HG02610 (cell line): ENCODE measurements around the gene PTH2R.

Experiments used
- ATAC-seq: cut with Tn5 transposase; IDR thresholded peaks from one replicate; pipeline ENCODE4 v1.9.1; 2021; ENCODE audit warnings: mild to moderate bottlenecking, moderate library complexity; ENCODE audit not compliant: unreplicated experiment

Gene PTH2R

GRCh38 chr2:208541461-208541988, 134.9 kb downstream of the PTH2R start:
- no peak for ATAC-seq

- ATAC-seq = no peak
Measured at GRCh38 chr2:208541989-208542464, 135.4 kb downstream of the PTH2R start.

GRCh38 chr2:208542465-208543041, 136.0 kb downstream of the PTH2R start:
- ATAC-seq = no peak
